ENCODE results near the gene PRRC2B. TPM values are rescaled to one million over a fixed set of nuclear protein-coding genes. Genes with fewer than 3 reads are reported as not detected.

PRRC2B gene
- total and polyA plus RNA-seq, 2 experiments from 2014 or later, result 45.0 to 193 TPM

DNA sequence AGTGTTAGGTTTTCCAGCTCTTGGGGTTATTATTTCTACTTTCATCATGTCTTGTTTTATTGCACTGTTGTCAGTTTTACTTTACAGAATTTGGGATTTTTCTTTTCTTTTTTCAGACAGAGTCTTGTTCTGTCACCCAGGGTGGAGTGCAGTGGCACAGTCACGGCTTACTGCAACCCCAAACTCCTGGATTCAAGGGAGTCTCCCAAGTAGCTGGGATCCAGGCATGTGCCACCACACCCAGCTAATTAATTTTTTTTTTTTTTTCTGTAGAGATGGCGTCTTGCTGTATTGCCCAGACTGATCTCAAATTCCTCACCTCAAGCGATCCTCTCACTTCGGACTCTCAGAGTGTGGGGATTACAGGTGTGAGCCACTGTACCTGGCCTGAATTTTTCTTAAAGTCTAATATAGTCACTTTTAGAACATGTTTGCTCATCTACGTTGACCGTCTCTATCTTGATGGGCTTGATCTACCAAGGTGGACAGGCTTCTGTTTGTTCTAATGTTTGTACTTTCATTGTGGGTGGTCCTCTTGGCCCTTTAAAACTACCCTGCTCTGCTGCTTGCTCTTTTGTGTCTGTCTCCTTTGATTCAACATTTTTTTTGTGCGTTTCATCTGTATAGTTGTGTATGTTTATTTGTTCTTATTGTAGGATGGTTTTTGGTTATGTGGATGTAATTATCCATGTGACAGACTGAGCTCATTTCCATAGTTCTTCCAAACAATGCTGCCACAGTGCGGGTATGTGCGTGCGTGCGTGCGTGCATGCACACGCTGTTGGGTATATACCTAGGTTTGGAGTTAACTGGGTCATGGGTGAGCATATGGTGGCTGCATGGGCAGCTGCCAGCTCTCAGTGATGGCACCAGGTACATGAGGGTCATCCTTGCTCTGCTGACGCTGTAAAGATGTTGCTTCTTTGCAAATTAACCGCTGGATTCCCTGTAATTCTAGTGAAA lies 18.1 kb downstream of the PRRC2B start:
- Histone ChIP-seq H4K20me1 (replicated peaks; ENCODE audit: insufficient read depth) (peaks cover 89% of the 10 kb centered on the region), H3F3A (replicated peaks; ENCODE audit: low read depth) (peaks cover 8% of the 10 kb centered on the region; the same call in 1 of the 2 replicates), H3K36me3 (ENCODE audit: insufficient read depth) (0 out of 2 replicates have a peak, but pooled peaks cover 2% of the 10 kb centered on the region), H3K9me2 (ENCODE audit: insufficient read depth) (no peaks in the 10 kb centered on the region), H3K79me2 (replicated peaks; ENCODE audit: insufficient read depth) (peaks cover 100% of the 10 kb centered on the region), H3K27me3 (ENCODE audit: insufficient read depth) (no peaks in the 10 kb centered on the region), H2AFZ (no peak overlapping the region), H3K4me3 (no peak overlapping the region), H3K4me1 (ENCODE audit: insufficient read depth) (peaks cover 63% of the 10 kb centered on the region), H3K27ac (ENCODE audit: low read depth) (peak overlapping the region; percentile 40; the same call in 1 of the 2 replicates), H3K4me2 (no peak overlapping the region)
- Mint-ChIP-seq H3K4me3 (no peak overlapping the region; the same call in 2 of the 3 replicates), H3K4me1 (peaks cover 62% of the 10 kb centered on the region), H3K27ac (peak overlapping the region; percentile 58; the same call in 1 of the 2 replicates), H3K9me3 (peaks cover 23% of the 10 kb centered on the region), H3K36me3 (ENCODE audit: low read depth) (peaks cover 54% of the 10 kb centered on the region), H3K27me3 (ENCODE audit: insufficient read depth, low read depth, poor library complexity) (peaks cover 19% of the 10 kb centered on the region)
- no peak for DNase-seq (ENCODE audit: low spot score)
- no peak for ATAC-seq
- TF ChIP-seq, protein P1, sequence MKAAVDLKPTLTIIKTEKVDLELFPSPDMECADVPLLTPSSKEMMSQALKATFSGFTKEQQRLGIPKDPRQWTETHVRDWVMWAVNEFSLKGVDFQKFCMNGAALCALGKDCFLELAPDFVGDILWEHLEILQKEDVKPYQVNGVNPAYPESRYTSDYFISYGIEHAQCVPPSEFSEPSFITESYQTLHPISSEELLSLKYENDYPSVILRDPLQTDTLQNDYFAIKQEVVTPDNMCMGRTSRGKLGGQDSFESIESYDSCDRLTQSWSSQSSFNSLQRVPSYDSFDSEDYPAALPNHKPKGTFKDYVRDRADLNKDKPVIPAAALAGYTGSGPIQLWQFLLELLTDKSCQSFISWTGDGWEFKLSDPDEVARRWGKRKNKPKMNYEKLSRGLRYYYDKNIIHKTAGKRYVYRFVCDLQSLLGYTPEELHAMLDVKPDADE (IDR thresholded peaks at IDR 0.05), result no peak
- TF ChIP-seq, protein P2, sequence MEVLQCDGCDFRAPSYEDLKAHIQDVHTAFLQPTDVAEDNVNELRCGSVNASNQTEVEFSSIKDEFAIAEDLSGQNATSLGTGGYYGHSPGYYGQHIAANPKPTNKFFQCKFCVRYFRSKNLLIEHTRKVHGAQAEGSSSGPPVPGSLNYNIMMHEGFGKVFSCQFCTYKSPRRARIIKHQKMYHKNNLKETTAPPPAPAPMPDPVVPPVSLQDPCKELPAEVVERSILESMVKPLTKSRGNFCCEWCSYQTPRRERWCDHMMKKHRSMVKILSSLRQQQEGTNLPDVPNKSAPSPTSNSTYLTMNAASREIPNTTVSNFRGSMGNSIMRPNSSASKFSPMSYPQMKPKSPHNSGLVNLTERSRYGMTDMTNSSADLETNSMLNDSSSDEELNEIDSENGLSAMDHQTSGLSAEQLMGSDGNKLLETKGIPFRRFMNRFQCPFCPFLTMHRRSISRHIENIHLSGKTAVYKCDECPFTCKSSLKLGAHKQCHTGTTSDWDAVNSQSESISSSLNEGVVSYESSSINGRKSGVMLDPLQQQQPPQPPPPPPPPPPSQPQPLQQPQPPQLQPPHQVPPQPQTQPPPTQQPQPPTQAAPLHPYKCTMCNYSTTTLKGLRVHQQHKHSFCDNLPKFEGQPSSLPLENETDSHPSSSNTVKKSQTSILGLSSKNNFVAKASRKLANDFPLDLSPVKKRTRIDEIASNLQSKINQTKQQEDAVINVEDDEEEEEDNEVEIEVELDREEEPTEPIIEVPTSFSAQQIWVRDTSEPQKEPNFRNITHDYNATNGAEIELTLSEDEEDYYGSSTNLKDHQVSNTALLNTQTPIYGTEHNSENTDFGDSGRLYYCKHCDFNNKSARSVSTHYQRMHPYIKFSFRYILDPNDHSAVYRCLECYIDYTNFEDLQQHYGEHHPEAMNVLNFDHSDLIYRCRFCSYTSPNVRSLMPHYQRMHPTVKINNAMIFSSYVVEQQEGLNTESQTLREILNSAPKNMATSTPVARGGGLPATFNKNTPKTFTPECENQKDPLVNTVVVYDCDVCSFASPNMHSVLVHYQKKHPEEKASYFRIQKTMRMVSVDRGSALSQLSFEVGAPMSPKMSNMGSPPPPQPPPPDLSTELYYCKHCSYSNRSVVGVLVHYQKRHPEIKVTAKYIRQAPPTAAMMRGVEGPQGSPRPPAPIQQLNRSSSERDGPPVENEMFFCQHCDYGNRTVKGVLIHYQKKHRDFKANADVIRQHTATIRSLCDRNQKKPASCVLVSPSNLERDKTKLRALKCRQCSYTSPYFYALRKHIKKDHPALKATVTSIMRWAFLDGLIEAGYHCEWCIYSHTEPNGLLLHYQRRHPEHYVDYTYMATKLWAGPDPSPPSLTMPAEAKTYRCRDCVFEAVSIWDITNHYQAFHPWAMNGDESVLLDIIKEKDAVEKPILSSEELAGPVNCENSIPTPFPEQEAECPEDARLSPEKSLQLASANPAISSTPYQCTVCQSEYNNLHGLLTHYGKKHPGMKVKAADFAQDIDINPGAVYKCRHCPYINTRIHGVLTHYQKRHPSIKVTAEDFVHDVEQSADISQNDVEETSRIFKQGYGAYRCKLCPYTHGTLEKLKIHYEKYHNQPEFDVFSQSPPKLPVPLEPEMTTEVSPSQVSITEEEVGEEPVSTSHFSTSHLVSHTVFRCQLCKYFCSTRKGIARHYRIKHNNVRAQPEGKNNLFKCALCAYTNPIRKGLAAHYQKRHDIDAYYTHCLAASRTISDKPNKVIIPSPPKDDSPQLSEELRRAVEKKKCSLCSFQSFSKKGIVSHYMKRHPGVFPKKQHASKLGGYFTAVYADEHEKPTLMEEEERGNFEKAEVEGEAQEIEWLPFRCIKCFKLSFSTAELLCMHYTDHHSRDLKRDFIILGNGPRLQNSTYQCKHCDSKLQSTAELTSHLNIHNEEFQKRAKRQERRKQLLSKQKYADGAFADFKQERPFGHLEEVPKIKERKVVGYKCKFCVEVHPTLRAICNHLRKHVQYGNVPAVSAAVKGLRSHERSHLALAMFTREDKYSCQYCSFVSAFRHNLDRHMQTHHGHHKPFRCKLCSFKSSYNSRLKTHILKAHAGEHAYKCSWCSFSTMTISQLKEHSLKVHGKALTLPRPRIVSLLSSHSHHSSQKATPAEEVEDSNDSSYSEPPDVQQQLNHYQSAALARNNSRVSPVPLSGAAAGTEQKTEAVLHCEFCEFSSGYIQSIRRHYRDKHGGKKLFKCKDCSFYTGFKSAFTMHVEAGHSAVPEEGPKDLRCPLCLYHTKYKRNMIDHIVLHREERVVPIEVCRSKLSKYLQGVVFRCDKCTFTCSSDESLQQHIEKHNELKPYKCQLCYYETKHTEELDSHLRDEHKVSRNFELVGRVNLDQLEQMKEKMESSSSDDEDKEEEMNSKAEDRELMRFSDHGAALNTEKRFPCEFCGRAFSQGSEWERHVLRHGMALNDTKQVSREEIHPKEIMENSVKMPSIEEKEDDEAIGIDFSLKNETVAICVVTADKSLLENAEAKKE (CRISPR knock-in tag; IDR thresholded peaks at IDR 0.05), result no peak
- TF ChIP-seq POLR2AphosphoS5 (IDR thresholded peaks at IDR 0.05; ENCODE audit: low read depth), result no peak
- no peak for TF ChIP-seq CREB1 (CRISPR knock-in tag; IDR thresholded peaks at IDR 0.05; ENCODE audit: low read depth)
- no peak for TF ChIP-seq NANOG (IDR thresholded peaks at IDR 0.05; ENCODE audit: borderline replicate concordance)
- no peak for TF ChIP-seq JUNB (IDR thresholded peaks at IDR 0.05; ENCODE audit: unreplicated experiment)
- TF ChIP-seq, protein P3, sequence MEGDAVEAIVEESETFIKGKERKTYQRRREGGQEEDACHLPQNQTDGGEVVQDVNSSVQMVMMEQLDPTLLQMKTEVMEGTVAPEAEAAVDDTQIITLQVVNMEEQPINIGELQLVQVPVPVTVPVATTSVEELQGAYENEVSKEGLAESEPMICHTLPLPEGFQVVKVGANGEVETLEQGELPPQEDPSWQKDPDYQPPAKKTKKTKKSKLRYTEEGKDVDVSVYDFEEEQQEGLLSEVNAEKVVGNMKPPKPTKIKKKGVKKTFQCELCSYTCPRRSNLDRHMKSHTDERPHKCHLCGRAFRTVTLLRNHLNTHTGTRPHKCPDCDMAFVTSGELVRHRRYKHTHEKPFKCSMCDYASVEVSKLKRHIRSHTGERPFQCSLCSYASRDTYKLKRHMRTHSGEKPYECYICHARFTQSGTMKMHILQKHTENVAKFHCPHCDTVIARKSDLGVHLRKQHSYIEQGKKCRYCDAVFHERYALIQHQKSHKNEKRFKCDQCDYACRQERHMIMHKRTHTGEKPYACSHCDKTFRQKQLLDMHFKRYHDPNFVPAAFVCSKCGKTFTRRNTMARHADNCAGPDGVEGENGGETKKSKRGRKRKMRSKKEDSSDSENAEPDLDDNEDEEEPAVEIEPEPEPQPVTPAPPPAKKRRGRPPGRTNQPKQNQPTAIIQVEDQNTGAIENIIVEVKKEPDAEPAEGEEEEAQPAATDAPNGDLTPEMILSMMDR (conservative IDR thresholded peaks at IDR 0.05; ENCODE audit: low read depth in 2 of 2), result no peak
